ENCODE measurements around the gene DDX17.

The DDX17 gene

DNA sequence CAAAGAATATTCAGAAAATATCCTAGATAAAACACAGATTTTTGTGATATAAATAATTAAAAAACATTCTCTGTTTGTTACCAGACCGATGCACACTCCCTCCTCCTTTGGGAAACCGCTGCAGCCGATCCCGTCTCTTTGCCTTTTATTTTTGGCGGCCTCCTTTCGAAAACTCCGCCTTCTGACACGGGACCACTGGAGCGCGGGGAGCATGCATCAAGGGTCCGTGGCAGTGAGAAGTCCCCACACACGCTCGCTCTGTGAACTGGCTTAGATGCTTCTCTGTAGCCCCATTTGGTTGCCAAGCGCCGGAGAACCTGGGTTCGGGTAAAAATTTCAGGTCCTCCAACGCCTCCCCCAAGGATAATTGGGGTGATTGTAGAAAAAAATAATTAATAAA lies 17.0 kb downstream of the DDX17 start:
- Histone ChIP-seq H3K27ac (ENCODE audit: low read length, poor library complexity, severe bottlenecking) (no peak overlapping the region), H3K4me1 (ENCODE audit: control insufficient read depth, insufficient read depth, low read depth, low read length) (peaks cover 5% of the 10 kb centered on the region), H3K14ac (ENCODE audit: low read length in 2 of 2) (no peak overlapping the region), H2BK15ac (ENCODE audit: low read depth, poor library complexity, severe bottlenecking) (no peak overlapping the region), H2BK12ac (ENCODE audit: low read length in 2 of 2) (no peak overlapping the region), H2AFZ (ENCODE audit: low read depth, low read length) (no peak overlapping the region), H4K8ac (ENCODE audit: low read length) (no peak overlapping the region), H2AK5ac (ENCODE audit: low read length, severe bottlenecking) (no peak overlapping the region), H3K23ac (ENCODE audit: low read length in 2 of 2) (no peak overlapping the region), H2BK5ac (ENCODE audit: low read depth, low read length, poor library complexity, severe bottlenecking) (no peak overlapping the region), H3K79me1 (replicated peaks; ENCODE audit: low read length, poor library complexity, severe bottlenecking) (peaks cover 15% of the 10 kb centered on the region), H3K4ac (ENCODE audit: low read depth in 1 of 2, low read length in 2 of 2) (no peak overlapping the region), H3K4me3 (ENCODE audit: insufficient read depth in 1 of 2, low read depth in 1 of 2, low read length in 2 of 2) (no peak overlapping the region), H3K9me3 (ENCODE audit: control insufficient read depth, low read length) (no peaks in the 10 kb centered on the region), H4K91ac (ENCODE audit: low read length) (no peak overlapping the region), H3K4me2 (ENCODE audit: low read length, poor library complexity, severe bottlenecking) (no peak overlapping the region), H3K27me3 (ENCODE audit: control insufficient read depth in 1 of 2, insufficient read depth in 1 of 2, low read length in 2 of 2) (no peaks in the 10 kb centered on the region), H3K36me3 (ENCODE audit: control insufficient read depth in 1 of 2, insufficient read depth in 2 of 2, low read depth in 1 of 2, low read length in 2 of 2) (peaks cover 44 to 98% of the 10 kb centered on the region in 2 experiments), H3K9ac (ENCODE audit: low read length) (no peak overlapping the region), H2BK120ac (ENCODE audit: low read depth, low read length) (no peak overlapping the region), H3K18ac (ENCODE audit: low read depth in 1 of 2, low read length in 2 of 2) (no peak overlapping the region)
- 97% methylated on average over 16 of the region's 17 CpGs for WGBS
- no peak for DNase-seq

DNA sequence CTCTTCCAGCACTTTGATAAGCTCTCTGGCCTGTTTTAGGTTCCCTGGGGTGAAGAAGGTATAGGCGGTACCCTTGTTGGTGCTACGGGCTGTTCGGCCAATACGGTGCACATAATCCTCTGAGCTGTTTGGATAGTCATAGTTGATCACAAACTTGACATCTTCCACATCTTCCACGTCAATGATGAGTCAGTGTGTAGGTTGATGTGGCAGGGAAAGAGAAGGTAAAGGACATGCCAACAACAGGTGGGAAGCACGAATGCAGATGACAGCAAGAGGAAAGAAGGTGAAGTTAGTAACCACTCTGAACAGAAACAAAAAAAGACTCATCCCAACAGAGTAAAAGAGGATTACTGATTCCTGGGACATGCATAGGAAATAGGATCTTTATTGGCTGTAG lies 18.2 kb downstream of the DDX17 start:
- no peak overlapping the region for H3K23ac ChIP-seq (ENCODE audit: low read length in 2 of 2)
- 95% methylated on average over 5 of the region's 6 CpGs for WGBS
- H3K9me3 ChIP-seq (ENCODE audit: control insufficient read depth, low read length), result no peaks in the 10 kb centered on the region
- no peak overlapping the region for H3K4me2 ChIP-seq (ENCODE audit: low read length, poor library complexity, severe bottlenecking)
- no peak overlapping the region for H3K18ac ChIP-seq (ENCODE audit: low read depth in 1 of 2, low read length in 2 of 2)
- no peaks in the 10 kb centered on the region for H3K27me3 ChIP-seq (ENCODE audit: control insufficient read depth in 1 of 2, insufficient read depth in 1 of 2, low read length in 2 of 2)
- H4K8ac ChIP-seq (ENCODE audit: low read length), result no peak overlapping the region
- H3K79me1 ChIP-seq (replicated peaks; ENCODE audit: low read length, poor library complexity, severe bottlenecking), result peaks cover 16% of the 10 kb centered on the region
- H2AK5ac ChIP-seq (ENCODE audit: low read length, severe bottlenecking), result no peak overlapping the region
- H2BK120ac ChIP-seq (ENCODE audit: low read depth, low read length), result no peak overlapping the region
- no peak overlapping the region for H3K27ac ChIP-seq (ENCODE audit: low read length, poor library complexity, severe bottlenecking)
- no peak overlapping the region for H2BK15ac ChIP-seq (ENCODE audit: low read depth, poor library complexity, severe bottlenecking)
- H3K9ac ChIP-seq (ENCODE audit: low read length), result no peak overlapping the region
- peaks cover 3% of the 10 kb centered on the region for H3K4me1 ChIP-seq (ENCODE audit: control insufficient read depth, insufficient read depth, low read depth, low read length)
- no peak overlapping the region for H2BK5ac ChIP-seq (ENCODE audit: low read depth, low read length, poor library complexity, severe bottlenecking)
- no peak overlapping the region for H4K91ac ChIP-seq (ENCODE audit: low read length)
- no peak overlapping the region for H3K4ac ChIP-seq (ENCODE audit: low read depth in 1 of 2, low read length in 2 of 2)
- H3K14ac ChIP-seq (ENCODE audit: low read length in 2 of 2), result no peak overlapping the region
- H2BK12ac ChIP-seq (ENCODE audit: low read length in 2 of 2), result no peak overlapping the region
- H2AFZ ChIP-seq (ENCODE audit: low read depth, low read length), result no peak overlapping the region
- no peak overlapping the region for H3K4me3 ChIP-seq (ENCODE audit: insufficient read depth in 1 of 2, low read depth in 1 of 2, low read length in 2 of 2)
- peaks cover 40 to 98% of the 10 kb centered on the region in 2 experiments for H3K36me3 ChIP-seq (ENCODE audit: control insufficient read depth in 1 of 2, insufficient read depth in 2 of 2, low read depth in 1 of 2, low read length in 2 of 2)
- no peak for DNase-seq

DNA sequence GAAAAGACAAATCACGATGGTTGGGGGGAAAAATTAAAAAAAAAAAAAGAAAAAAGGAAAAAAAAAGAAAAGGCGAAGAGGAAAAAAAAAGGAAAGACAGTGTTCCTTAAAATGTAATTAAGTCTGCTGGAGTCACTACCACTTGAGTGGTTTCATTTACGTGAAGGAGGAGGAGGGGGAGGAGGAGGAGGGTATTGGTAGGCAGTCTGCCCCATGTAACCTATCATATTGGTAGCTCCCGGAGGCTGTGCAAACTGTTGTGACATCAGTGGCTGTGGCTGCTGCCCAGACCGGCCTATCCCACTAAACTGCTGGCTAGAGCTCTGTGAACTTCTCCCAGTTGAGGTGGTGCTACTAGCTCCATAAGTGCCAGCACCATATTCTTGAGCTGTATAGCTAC lies 20.3 kb downstream of the DDX17 start:
- no peak overlapping the region for H3K14ac ChIP-seq (ENCODE audit: low read length in 2 of 2)
- no peak overlapping the region for H3K4me2 ChIP-seq (ENCODE audit: low read length, poor library complexity, severe bottlenecking)
- H3K4ac ChIP-seq (ENCODE audit: low read depth in 1 of 2, low read length in 2 of 2), result no peak overlapping the region
- DNase-seq, result no peak
- H3K4me3 ChIP-seq (ENCODE audit: insufficient read depth in 1 of 2, low read depth in 1 of 2, low read length in 2 of 2), result no peak overlapping the region
- no peak overlapping the region for H4K91ac ChIP-seq (ENCODE audit: low read length)
- H3K18ac ChIP-seq (ENCODE audit: low read depth in 1 of 2, low read length in 2 of 2), result peak overlapping the region in 1 of 2 experiments; percentile 35
- peaks cover 3% of the 10 kb centered on the region for H3K4me1 ChIP-seq (ENCODE audit: control insufficient read depth, insufficient read depth, low read depth, low read length)
- H4K8ac ChIP-seq (ENCODE audit: low read length), result no peak overlapping the region
- H3K23ac ChIP-seq (ENCODE audit: low read length in 2 of 2), result peak overlapping the region in 1 of 2 experiments; percentile 1
- no peak overlapping the region for H2BK5ac ChIP-seq (ENCODE audit: low read depth, low read length, poor library complexity, severe bottlenecking)
- no peaks in the 10 kb centered on the region for H3K27me3 ChIP-seq (ENCODE audit: control insufficient read depth in 1 of 2, insufficient read depth in 1 of 2, low read length in 2 of 2)
- peaks cover 14% of the 10 kb centered on the region for H3K79me1 ChIP-seq (replicated peaks; ENCODE audit: low read length, poor library complexity, severe bottlenecking)
- 88% methylated on average over 5 of the region's 5 CpGs for WGBS
- H2AK5ac ChIP-seq (ENCODE audit: low read length, severe bottlenecking), result no peak overlapping the region
- H2BK120ac ChIP-seq (ENCODE audit: low read depth, low read length), result no peak overlapping the region
- H3K9ac ChIP-seq (ENCODE audit: low read length), result peak overlapping the region; percentile 6
- no peak overlapping the region for H2BK15ac ChIP-seq (ENCODE audit: low read depth, poor library complexity, severe bottlenecking)
- H3K9me3 ChIP-seq (ENCODE audit: control insufficient read depth, low read length), result no peaks in the 10 kb centered on the region
- H3K27ac ChIP-seq (ENCODE audit: low read length, poor library complexity, severe bottlenecking), result no peak overlapping the region
- H2AFZ ChIP-seq (ENCODE audit: low read depth, low read length), result no peak overlapping the region
- H2BK12ac ChIP-seq (ENCODE audit: low read length in 2 of 2), result no peak overlapping the region
- H3K36me3 ChIP-seq (ENCODE audit: control insufficient read depth in 1 of 2, insufficient read depth in 2 of 2, low read depth in 1 of 2, low read length in 2 of 2), result peaks cover 41 to 98% of the 10 kb centered on the region in 2 experiments

DNA sequence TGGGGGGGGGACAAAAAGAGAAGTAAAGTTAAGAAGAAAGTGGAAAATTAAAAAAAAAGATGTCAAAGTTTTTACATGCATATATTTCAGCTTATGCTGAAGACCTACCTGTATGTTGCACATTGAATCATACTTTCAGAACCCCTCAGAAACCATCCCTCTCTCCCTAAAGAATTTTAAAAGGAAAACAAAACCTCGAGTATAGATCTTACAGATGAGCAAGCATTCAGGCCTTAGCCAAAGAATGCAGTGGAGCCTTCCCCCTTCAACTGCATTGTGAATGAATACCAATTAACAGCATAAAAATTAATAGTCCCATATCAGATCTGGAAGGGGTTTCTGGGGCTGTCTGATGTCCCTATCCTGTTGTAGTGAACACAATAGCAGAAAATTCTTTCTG lies 21.9 kb downstream of the DDX17 start:
- no peak overlapping the region for H3K4me3 ChIP-seq (ENCODE audit: insufficient read depth in 1 of 2, low read depth in 1 of 2, low read length in 2 of 2)
- no peak overlapping the region for H3K9ac ChIP-seq (ENCODE audit: low read length)
- H3K79me1 ChIP-seq (replicated peaks; ENCODE audit: low read length, poor library complexity, severe bottlenecking), result peaks cover 8% of the 10 kb centered on the region
- no peak overlapping the region for H2BK12ac ChIP-seq (ENCODE audit: low read length in 2 of 2)
- no peak overlapping the region for H3K4ac ChIP-seq (ENCODE audit: low read depth in 1 of 2, low read length in 2 of 2)
- H3K23ac ChIP-seq (ENCODE audit: low read length in 2 of 2), result no peak overlapping the region
- no peak overlapping the region for H4K8ac ChIP-seq (ENCODE audit: low read length)
- no peak overlapping the region for H3K18ac ChIP-seq (ENCODE audit: low read depth in 1 of 2, low read length in 2 of 2)
- H3K9me3 ChIP-seq (ENCODE audit: control insufficient read depth, low read length), result no peaks in the 10 kb centered on the region
- H2AK5ac ChIP-seq (ENCODE audit: low read length, severe bottlenecking), result no peak overlapping the region
- H3K4me1 ChIP-seq (ENCODE audit: control insufficient read depth, insufficient read depth, low read depth, low read length), result peaks cover 3% of the 10 kb centered on the region
- no peak overlapping the region for H3K4me2 ChIP-seq (ENCODE audit: low read length, poor library complexity, severe bottlenecking)
- no peak overlapping the region for H3K27ac ChIP-seq (ENCODE audit: low read length, poor library complexity, severe bottlenecking)
- H3K14ac ChIP-seq (ENCODE audit: low read length in 2 of 2), result no peak overlapping the region
- H2BK15ac ChIP-seq (ENCODE audit: low read depth, poor library complexity, severe bottlenecking), result no peak overlapping the region
- H2BK120ac ChIP-seq (ENCODE audit: low read depth, low read length), result no peak overlapping the region
- 88% methylated on average over 1 of the region's 1 CpG for WGBS
- H3K36me3 ChIP-seq (ENCODE audit: control insufficient read depth in 1 of 2, insufficient read depth in 2 of 2, low read depth in 1 of 2, low read length in 2 of 2), result peaks cover 31 to 96% of the 10 kb centered on the region in 2 experiments
- H2AFZ ChIP-seq (ENCODE audit: low read depth, low read length), result no peak overlapping the region
- H4K91ac ChIP-seq (ENCODE audit: low read length), result no peak overlapping the region
- H2BK5ac ChIP-seq (ENCODE audit: low read depth, low read length, poor library complexity, severe bottlenecking), result no peak overlapping the region
- no peaks in the 10 kb centered on the region for H3K27me3 ChIP-seq (ENCODE audit: control insufficient read depth in 1 of 2, insufficient read depth in 1 of 2, low read length in 2 of 2)
- no peak for DNase-seq

Data from mesenchymal stem cell (in vitro differentiated cells and primary cell).